GM10266 (cell line): Measurements from ENCODE around the gene SMAD3.

Source experiments
- DNase-seq: peaks from one replicate; pipeline ENCODE4 v3.0.0; 2012; ENCODE audit errors: extremely low spot score
- CTCF ChIP-seq: IDR thresholded peaks from 2 replicates; pipeline ENCODE4 v1.5.1; 2012; ENCODE audit warnings: mild to moderate bottlenecking, low read depth; ENCODE audit not compliant: control insufficient read depth, insufficient read depth; ENCODE audit errors: missing control alignments

Gene SMAD3

GRCh38 chr15:67036775-67037555 is 28.4 kb upstream of the SMAD3 start:
- DNase-seq, result no peak
- TF ChIP-seq CTCF, result no peak

DNA sequence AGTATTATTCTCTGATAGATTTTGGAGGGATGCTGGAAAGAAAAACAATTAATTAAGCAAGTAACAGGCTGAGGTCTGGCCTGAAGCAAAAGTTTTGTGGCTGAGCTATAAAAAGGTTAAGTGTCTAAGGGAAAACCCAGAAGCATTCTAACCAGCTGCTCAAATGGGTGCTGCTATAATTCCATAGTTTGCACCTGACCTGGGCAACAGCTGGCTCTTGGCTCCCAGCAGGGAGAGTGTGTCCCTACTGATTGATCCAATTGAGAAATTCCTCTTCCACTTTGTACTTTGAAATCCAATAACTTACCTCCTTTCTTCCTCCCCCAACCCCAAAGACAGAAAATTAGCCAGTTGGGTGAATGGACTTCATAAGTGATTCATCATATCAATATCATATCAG is 27.7 kb upstream of the SMAD3 start:
- no peak for DNase-seq
- no peak for TF ChIP-seq CTCF

- DNase-seq, result no peak
- TF ChIP-seq CTCF, result no peak
Measured at GRCh38 chr15:67038736-67039135, 26.7 kb upstream of the SMAD3 start.

DNA sequence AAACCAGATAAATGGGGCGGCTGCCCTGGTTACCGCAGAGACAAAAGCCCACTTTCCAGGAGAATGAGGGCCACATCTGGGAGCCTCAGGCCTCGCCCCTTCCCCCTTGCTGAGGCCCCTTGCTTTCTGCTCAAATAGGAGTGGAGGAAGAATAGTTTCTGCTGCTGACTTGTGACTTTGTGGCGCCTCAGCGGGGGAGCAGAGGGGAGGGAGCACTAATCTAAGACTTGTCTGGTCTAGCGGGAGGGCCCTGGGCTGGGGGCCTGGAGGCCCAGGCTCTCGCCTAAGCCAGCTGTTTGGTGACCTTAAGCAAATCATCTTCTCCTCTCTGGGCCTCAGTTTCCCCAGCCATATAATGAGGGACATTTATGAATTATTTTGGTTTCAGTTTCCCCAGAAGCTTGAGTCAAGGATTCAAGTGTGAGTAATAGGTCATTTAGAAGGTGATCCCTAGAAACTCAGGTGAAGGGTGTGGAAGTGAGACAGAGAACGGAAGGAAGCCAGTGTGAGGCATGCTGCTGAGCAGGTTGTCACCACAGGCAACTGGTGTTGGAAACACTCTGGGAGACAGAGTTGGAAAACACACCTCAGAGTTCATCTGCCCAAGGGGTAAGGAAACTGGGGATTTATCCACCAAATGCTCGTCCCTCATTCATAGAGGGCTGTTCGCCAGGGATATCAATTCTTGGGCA is 25.9 kb upstream of the SMAD3 start:
- DNase-seq, result no peak
- TF ChIP-seq CTCF, result no peak

DNA sequence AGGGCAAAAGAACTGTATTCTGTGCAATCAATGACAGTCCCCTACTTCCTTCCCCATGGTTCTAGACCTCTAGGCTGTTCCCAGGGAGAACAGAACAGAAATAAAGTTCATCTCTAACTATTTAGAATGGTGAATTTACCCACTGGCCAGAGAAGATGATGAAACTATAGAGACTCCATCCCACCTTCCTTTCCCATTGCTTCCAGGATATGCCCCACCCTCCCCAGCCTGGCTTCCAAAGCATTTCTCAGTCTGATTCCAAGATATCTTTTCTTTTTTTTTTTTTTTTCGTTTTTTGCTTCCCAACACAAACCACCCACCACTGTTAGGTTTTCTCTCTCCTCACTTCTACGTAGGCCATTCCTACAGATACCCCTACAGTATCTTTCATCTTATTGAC is 25.1 kb upstream of the SMAD3 start:
- no peak for DNase-seq
- no peak for TF ChIP-seq CTCF

- no peak for TF ChIP-seq CTCF
- no peak for DNase-seq
Measured at GRCh38 chr15:67042551-67043142, 22.8 kb upstream of the SMAD3 start.
